HepG2 (cell line): ENCODE measurements around the gene URB1. TPM values are rescaled to one million over a fixed set of nuclear protein-coding genes. Genes with fewer than 3 reads are reported as not detected.

Source experiments
- CHCHD3 ChIP-seq: sonication (generic); formaldehyde crosslinking; IDR thresholded peaks from 2 replicates; pipeline ENCODE4 v1.8.0; 2022; ENCODE audit warnings: mild to moderate bottlenecking, missing genetic modification reagents, moderate library complexity
- E2F2 ChIP-seq: sonication (generic); formaldehyde crosslinking; IDR thresholded peaks from 2 replicates; pipeline ENCODE4 v1.4.0; 2020; ENCODE audit warnings: missing genetic modification reagents, borderline replicate concordance
- EP300 ChIP-seq, 3 experiments: sonication (generic) in 1 of 3; formaldehyde crosslinking in 1 of 3; IDR thresholded peaks; 2 replicates each; pipeline versions ENCODE4 v1.5.1 to v1.6.1; 2011 to 2020; ENCODE audit warnings: low read depth in 2 of 3, low read length in 2 of 3, borderline replicate concordance in 1 of 3, improper control_type of control experiment in 1 of 3, mild to moderate bottlenecking in 1 of 3, missing genetic modification reagents in 1 of 3, moderate library complexity in 1 of 3
- FOXA1 ChIP-seq, 2 experiments: fragments of 450-650 bp in 1 of 2; sonication (generic) in 1 of 2; formaldehyde crosslinking in 1 of 2; IDR thresholded peaks; 2 replicates each; pipeline versions ENCODE4 v1.4.0 to v1.6.1; 2016 to 2020; ENCODE audit warnings: missing genetic modification reagents in 1 of 2
- FOXK2 ChIP-seq: fragments of 450-650 bp; IDR thresholded peaks from 2 replicates; pipeline ENCODE4 v1.6.1; 2016
- HES4 ChIP-seq: sonication (generic); formaldehyde crosslinking; IDR thresholded peaks from 2 replicates; pipeline ENCODE4 v1.9.0; 2021; ENCODE audit warnings: mild to moderate bottlenecking, missing genetic modification reagents, borderline replicate concordance
- JUN ChIP-seq: sonication (generic); formaldehyde crosslinking; IDR thresholded peaks from 2 replicates; pipeline ENCODE4 v1.4.0; 2020; ENCODE audit warnings: mild to moderate bottlenecking, missing genetic modification reagents
- LBX2 ChIP-seq: sonication (generic); formaldehyde crosslinking; IDR thresholded peaks from 2 replicates; pipeline ENCODE4 v1.5.0; 2020; ENCODE audit warnings: missing genetic modification reagents, mild to moderate bottlenecking, borderline replicate concordance
- MAZ ChIP-seq, 2 experiments: sonication (generic) in 1 of 2; formaldehyde crosslinking in 1 of 2; IDR thresholded peaks; 2 replicates each; pipeline versions ENCODE4 v1.5.0 to v1.6.1; 2012 to 2020; ENCODE audit warnings: low read depth in 2 of 2, mild to moderate bottlenecking in 2 of 2, borderline replicate concordance in 1 of 2, improper control_type of control experiment in 1 of 2, low read length in 1 of 2, missing genetic modification reagents in 1 of 2, moderate library complexity in 1 of 2
- MEIS2 ChIP-seq: sonication (generic); formaldehyde crosslinking; IDR thresholded peaks from 2 replicates; pipeline ENCODE4 v1.9.0; 2021; ENCODE audit warnings: mild to moderate bottlenecking, missing genetic modification reagents
- MXD4 ChIP-seq: IDR thresholded peaks from 2 replicates; pipeline ENCODE4 v1.6.1; 2016; ENCODE audit warnings: mild to moderate bottlenecking, missing biosample characterization, missing genetic modification reagents
- PCBP1 ChIP-seq: fragments of 200-400 bp; formaldehyde crosslinking; IDR thresholded peaks from 2 replicates; pipeline ENCODE4 v1.6.1; 2017; ENCODE audit warnings: mild to moderate bottlenecking, low read depth, low read length, borderline replicate concordance
- RCOR2 ChIP-seq: IDR thresholded peaks from 2 replicates; pipeline ENCODE4 v1.6.1; 2016; ENCODE audit warnings: missing biosample characterization, missing genetic modification reagents
- SETDB1 ChIP-seq: sonication (generic); formaldehyde crosslinking; IDR thresholded peaks from 2 replicates; pipeline ENCODE4 v1.5.1; 2020; ENCODE audit warnings: missing genetic modification reagents, mild to moderate bottlenecking, borderline replicate concordance
- SNAPC2 ChIP-seq: sonication (generic); formaldehyde crosslinking; IDR thresholded peaks from 2 replicates; pipeline ENCODE4 v1.8.1; 2022; ENCODE audit warnings: mild to moderate bottlenecking, missing genetic modification reagents
- SOX6 ChIP-seq, 2 experiments: fragments of 450-650 bp in 1 of 2; sonication (generic) in 1 of 2; formaldehyde crosslinking in 1 of 2; IDR thresholded peaks; 2 replicates each; pipeline versions ENCODE4 v1.4.0 to v1.6.1; 2017 to 2020; ENCODE audit warnings: antibody characterized with exemption in 1 of 2, mild to moderate bottlenecking in 1 of 2, missing genetic modification reagents in 1 of 2
- ZBTB25 ChIP-seq: IDR thresholded peaks from 2 replicates; pipeline ENCODE4 v1.6.1; 2018; ENCODE audit warnings: missing genetic modification reagents
- ZNF160 ChIP-seq: sonication (generic); formaldehyde crosslinking; IDR thresholded peaks from 2 replicates; pipeline ENCODE4 v1.8.0; 2022; ENCODE audit warnings: mild to moderate bottlenecking, inconsistent platforms, missing genetic modification reagents
- ZNF335 ChIP-seq: sonication (generic); formaldehyde crosslinking; IDR thresholded peaks from 2 replicates; pipeline ENCODE4 v1.4.0; 2020; ENCODE audit warnings: missing genetic modification reagents
- ZNF430 ChIP-seq: sonication (generic); formaldehyde crosslinking; IDR thresholded peaks from 2 replicates; pipeline ENCODE4 v1.9.0; 2021; ENCODE audit warnings: mild to moderate bottlenecking, missing genetic modification reagents
- ZNF501 ChIP-seq: sonication (generic); formaldehyde crosslinking; IDR thresholded peaks from 2 replicates; pipeline ENCODE4 v1.5.1; 2020; ENCODE audit warnings: mild to moderate bottlenecking, moderate library complexity, missing genetic modification reagents
- ZNF660 ChIP-seq: sonication (generic); formaldehyde crosslinking; IDR thresholded peaks from 2 replicates; pipeline ENCODE4 v1.5.1; 2020; ENCODE audit warnings: mild to moderate bottlenecking, low read depth, missing genetic modification reagents, borderline replicate concordance
- ZNF781 ChIP-seq: sonication (generic); formaldehyde crosslinking; IDR thresholded peaks from 2 replicates; pipeline ENCODE4 v1.5.1; 2020; ENCODE audit warnings: borderline replicate concordance, mild to moderate bottlenecking, missing genetic modification reagents; ENCODE audit errors: not compliant biosample characterization
- ZNF883 ChIP-seq: sonication (generic); formaldehyde crosslinking; IDR thresholded peaks from 2 replicates; pipeline ENCODE4 v1.5.1; 2020; ENCODE audit warnings: mild to moderate bottlenecking, missing genetic modification reagents; ENCODE audit errors: not compliant biosample characterization
- polyA plus RNA-seq, 8 experiments: library from polyadenylated mRNA; depleted of rRNA in 3 of 8; stranded (reverse) in 7 of 8; unstranded in 1 of 8; fragments of >200 nt; fragmentation: Illumina TruSeq in 4 of 8; extraction: Trizol in 4 of 8; gene quantifications; 2 replicates each; pipeline versions ENCODE4 v1.2.1 to v1.2.3, GENCODE V29; 2011 to 2016; ENCODE audit warnings: low read depth in 4 of 8, missing spikeins in 1 of 8, mixed read lengths in 1 of 8; ENCODE audit not compliant: insufficient read depth in 1 of 8
- total RNA-seq, 5 experiments: library from RNA; depleted of rRNA; stranded (reverse); fragments of >200 nt; fragmentation: Illumina TruSeq; extraction: Trizol; gene quantifications; 2 replicates each; pipeline ENCODE4 v1.2.3, GENCODE V29; 2016; ENCODE audit warnings: low read depth in 1 of 5

The URB1 gene
- total and polyA plus RNA-seq, 2 of the 13 experiments (the other 11 are each of a cell fraction or from before 2014, with no cell fraction given), result 4.5 to 16.7 TPM

GRCh38 chr21:32278518-32279376 lies 114.1 kb downstream of the URB1 start, which contains the start of gene MIS18A (continued):
- TF ChIP-seq ZNF501 (CRISPR knock-in tag), result peak; percentile 80
- peak; percentile 68; the same call in 1 of the 2 replicates for TF ChIP-seq MEIS2 (CRISPR knock-in tag)
- TF ChIP-seq FOXK2, result no peak
- TF ChIP-seq ZNF335 (CRISPR knock-in tag), result no peak
- 0 out of 2 replicates have a peak, but pooled peaks have one; percentile 44 for TF ChIP-seq HES4 (CRISPR knock-in tag)
- no peak for TF ChIP-seq E2F2
- TF ChIP-seq MAZ (IDR thresholded peaks at IDR 0.05; ENCODE audit: borderline replicate concordance, low read depth, low read length), result no peak
- peak; percentile 68 for TF ChIP-seq MAZ (CRISPR knock-in tag; IDR thresholded peaks at IDR 0.05; ENCODE audit: low read depth)
- no peak for TF ChIP-seq ZNF781 (CRISPR knock-in tag)
- peak; percentile 56 for TF ChIP-seq ZNF160 (CRISPR knock-in tag)
- TF ChIP-seq FOXA1 (IDR thresholded peaks at IDR 0.05), result no peak
- TF ChIP-seq FOXA1 (CRISPR knock-in tag; IDR thresholded peaks at IDR 0.05), result no peak
- TF ChIP-seq JUN (CRISPR knock-in tag), result no peak
- no peak for TF ChIP-seq LBX2
- TF ChIP-seq SOX6 (IDR thresholded peaks at IDR 0.05), result no peak
- TF ChIP-seq SOX6 (CRISPR knock-in tag; IDR thresholded peaks at IDR 0.05), result peak; percentile 60; the same call in 1 of the 2 replicates
- no peak for TF ChIP-seq ZNF660 (CRISPR knock-in tag)
- no peak for TF ChIP-seq ZBTB25 (CRISPR knock-in tag)
- peak; percentile 64; the same call in 1 of the 2 replicates for TF ChIP-seq MXD4 (CRISPR knock-in tag)
- TF ChIP-seq SNAPC2 (CRISPR knock-in tag), result 0 out of 2 replicates have a peak, but pooled peaks have one; percentile 34
- no peak for TF ChIP-seq SETDB1 (CRISPR knock-in tag)
- TF ChIP-seq CHCHD3 (CRISPR knock-in tag), result 0 out of 2 replicates have a peak, but pooled peaks have one; percentile 54
- peak; percentile 76 for TF ChIP-seq ZNF883 (CRISPR knock-in tag)
- TF ChIP-seq RCOR2 (CRISPR knock-in tag), result no peak
- no peak for TF ChIP-seq EP300 (IDR thresholded peaks at IDR 0.05; ENCODE audit: low read depth in 2 of 2, low read length in 2 of 2)
- no peak for TF ChIP-seq EP300 (CRISPR knock-in tag; IDR thresholded peaks at IDR 0.05; ENCODE audit: borderline replicate concordance)
- no peak for TF ChIP-seq ZNF430 (CRISPR knock-in tag)
- no peak for TF ChIP-seq PCBP1
